Astrocyte of the spinal cord (primary cell): Measurements from ENCODE around the gene MTMR12.

Experiments used
- DNase-seq: peaks from one replicate; pipeline ENCODE4 v3.0.0; 2011; ENCODE audit warnings: low read depth, low spot score
- H3K4me3 ChIP-seq: 2 replicates; pipeline ENCODE4 v1.5.1; 2011; ENCODE audit warnings: low read depth, mild to moderate bottlenecking, low read length, moderate library complexity
- in situ Hi-C: cut with HindIII; loops from 2 replicates; pipeline ENCODE4 v1.10.0; 2017; ENCODE audit warnings: low sequenced_read_pairs
- TF ChIP-seq, protein P1 (sequence below): IDR thresholded peaks from 2 replicates; pipeline ENCODE4 v1.5.1; 2012; ENCODE audit warnings: low read depth, mild to moderate bottlenecking, low read length, inconsistent platforms

MTMR12 gene

GRCh38 chr5:32258424-32258823 is 54.3 kb downstream of the MTMR12 start:
- H3K4me3 ChIP-seq = no peak overlapping the region
- no peak for DNase-seq
- in situ Hi-C loops = no loop called here

GRCh38 chr5:32255540-32255900 is 57.2 kb downstream of the MTMR12 start:
- H3K4me3 ChIP-seq = no peak overlapping the region
- TF ChIP-seq, protein P1, sequence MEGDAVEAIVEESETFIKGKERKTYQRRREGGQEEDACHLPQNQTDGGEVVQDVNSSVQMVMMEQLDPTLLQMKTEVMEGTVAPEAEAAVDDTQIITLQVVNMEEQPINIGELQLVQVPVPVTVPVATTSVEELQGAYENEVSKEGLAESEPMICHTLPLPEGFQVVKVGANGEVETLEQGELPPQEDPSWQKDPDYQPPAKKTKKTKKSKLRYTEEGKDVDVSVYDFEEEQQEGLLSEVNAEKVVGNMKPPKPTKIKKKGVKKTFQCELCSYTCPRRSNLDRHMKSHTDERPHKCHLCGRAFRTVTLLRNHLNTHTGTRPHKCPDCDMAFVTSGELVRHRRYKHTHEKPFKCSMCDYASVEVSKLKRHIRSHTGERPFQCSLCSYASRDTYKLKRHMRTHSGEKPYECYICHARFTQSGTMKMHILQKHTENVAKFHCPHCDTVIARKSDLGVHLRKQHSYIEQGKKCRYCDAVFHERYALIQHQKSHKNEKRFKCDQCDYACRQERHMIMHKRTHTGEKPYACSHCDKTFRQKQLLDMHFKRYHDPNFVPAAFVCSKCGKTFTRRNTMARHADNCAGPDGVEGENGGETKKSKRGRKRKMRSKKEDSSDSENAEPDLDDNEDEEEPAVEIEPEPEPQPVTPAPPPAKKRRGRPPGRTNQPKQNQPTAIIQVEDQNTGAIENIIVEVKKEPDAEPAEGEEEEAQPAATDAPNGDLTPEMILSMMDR = no peak
- in situ Hi-C loops = no loop called here
- no peak for DNase-seq

More at GRCh38 chr5:32258424-32258823, 54.3 kb downstream of the MTMR12 start:
- TF ChIP-seq, protein P1 = no peak

DNA sequence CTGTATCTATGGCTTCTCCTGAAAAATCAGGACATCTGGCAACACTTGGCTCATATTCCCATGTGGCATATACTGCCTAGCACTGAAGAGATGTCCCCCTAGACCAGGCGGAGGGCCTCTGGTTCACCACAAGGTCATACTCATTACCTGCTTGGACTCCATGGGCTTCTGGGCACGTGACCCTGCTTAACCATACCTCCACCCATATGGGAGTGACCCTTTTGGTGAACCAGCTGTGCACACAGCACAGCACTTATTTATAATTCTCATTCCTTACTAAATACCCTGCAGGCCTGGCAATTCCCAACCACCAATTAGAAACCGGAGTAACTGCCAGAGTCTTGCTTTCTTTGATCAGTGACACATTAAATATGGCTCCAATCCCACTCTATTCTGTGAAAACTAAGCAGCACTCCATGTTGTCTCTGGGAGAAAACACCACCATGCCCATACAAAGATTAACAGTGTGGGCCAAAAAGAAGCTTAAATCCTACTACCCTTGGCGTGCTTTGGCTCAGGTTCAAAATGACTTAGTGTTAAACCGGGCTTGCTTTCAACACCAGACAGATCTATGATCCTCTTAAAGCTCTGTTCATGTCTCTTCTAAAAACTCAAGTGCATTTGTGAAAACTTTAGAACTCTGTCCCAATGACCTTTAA is 57.7 kb downstream of the MTMR12 start:
- H3K4me3 ChIP-seq = no peak overlapping the region
- peak; percentile 29 for DNase-seq
- in situ Hi-C loops = no loop called here
- TF ChIP-seq, protein P1 = no peak

- no peak overlapping the region for H3K4me3 ChIP-seq
- TF ChIP-seq, protein P1 = no peak
- no peak for DNase-seq
- in situ Hi-C loops = no loop called here
These were observed 60.8 kb downstream of the MTMR12 start for GRCh38 chr5:32251871-32252458.

GRCh38 chr5:32249668-32250067 is 63.1 kb downstream of the MTMR12 start:
- DNase-seq = no peak
- in situ Hi-C loops = no loop called here
- H3K4me3 ChIP-seq = no peak overlapping the region
- TF ChIP-seq, protein P1 = no peak

- in situ Hi-C loops = no loop called here
- TF ChIP-seq, protein P1 = no peak
- no peak for DNase-seq
- H3K4me3 ChIP-seq = no peak overlapping the region
These were observed 67.0 kb downstream of the MTMR12 start for GRCh38 chr5:32245742-32246141.
